Mesothelial cell of epicardium (in vitro differentiated cells): ENCODE measurements around the gene CFDP1. TPM values are rescaled to one million over a fixed set of nuclear protein-coding genes. Genes with fewer than 3 reads are reported as not detected.
"Not testable (repeated sequence)": the region's sequence is repeated elsewhere in the genome, so short reads cannot be mapped to it uniquely, and the experiment has no call there.

Experiments
- DNase-seq, 2 experiments: peaks; one replicate each; pipeline ENCODE4 v3.0.0; 2021; ENCODE audit warnings: low spot score in 2 of 2; ENCODE audit not compliant: unreplicated experiment in 2 of 2
- H3K27ac Mint-ChIP-seq: 2 replicates; pipeline ENCODE4 v1.8.0; 2021; ENCODE audit warnings: mixed read lengths
- H3K27me3 Mint-ChIP-seq: 2 replicates; pipeline ENCODE4 v1.8.0; 2021; ENCODE audit warnings: low read depth, mixed read lengths
- H3K36me3 Mint-ChIP-seq: 2 replicates; pipeline ENCODE4 v1.8.0; 2021; ENCODE audit warnings: mixed read lengths
- H3K4me1 Mint-ChIP-seq: 2 replicates; pipeline ENCODE4 v1.8.0; 2021; ENCODE audit warnings: mixed read lengths
- H3K4me3 Mint-ChIP-seq: 2 replicates; pipeline ENCODE4 v1.8.0; 2021; ENCODE audit warnings: mild to moderate bottlenecking, moderate library complexity, mixed read lengths
- H3K9me3 Mint-ChIP-seq: 2 replicates; pipeline ENCODE4 v1.8.0; 2021; ENCODE audit warnings: mixed read lengths
- CTCF ChIP-seq: fragments of 200-600 bp; sonication (generic); IDR thresholded peaks from one replicate; pipeline ENCODE4 v1.5.0; 2021; ENCODE audit warnings: antibody characterized with exemption; ENCODE audit not compliant: unreplicated experiment
- total RNA-seq: library from RNA; stranded (reverse); gene quantifications from 3 replicates; pipeline ENCODE4 v1.2.1, GENCODE V29; 2021

CFDP1 gene
- total RNA-seq, 1 donor from 2014 or later, result 89.1 TPM

GRCh38 chr16:75466760-75467159 is 33.5 kb upstream of the CFDP1 start:
- DNase-seq, result no peak
- Mint-ChIP-seq H3K4me3 (no peak overlapping the region), H3K27ac (no peak overlapping the region), H3K27me3 (no peaks in the 10 kb centered on the region), H3K4me1 (peaks cover 20% of the 10 kb centered on the region), H3K36me3 (no peaks in the 10 kb centered on the region), H3K9me3 (peaks cover 3% of the 10 kb centered on the region)
- no peak for TF ChIP-seq CTCF

GRCh38 chr16:75464122-75464918 is 31.0 kb upstream of the CFDP1 start, which contains the start of gene TMEM170A:
TMEM170A (minus strand) TSS chr16:75464689; CDS start chr16:75464600, 89 bp downstream.
- Mint-ChIP-seq H3K4me1 (peaks cover 36% of the 10 kb centered on the region), H3K4me3 (peak within 1 kb of the TSS; percentile 93), H3K9me3 (peaks cover 3% of the 10 kb centered on the region), H3K36me3 (peaks cover 4% of the 10 kb centered on the region), H3K27me3 (no peaks in the 10 kb centered on the region), H3K27ac (peak within 1 kb of the TSS; percentile 95)
- DNase-seq, result peak; percentile 99 to 100
- TF ChIP-seq CTCF, result peak; percentile 100

- peak; percentile 46 to 73 for DNase-seq
- H3K9me3 Mint-ChIP-seq, H3K27me3 Mint-ChIP-seq, H3K36me3 Mint-ChIP-seq: not testable (repeated sequence)
- peak overlapping the region; percentile 95 for H3K27ac Mint-ChIP-seq
- peaks cover 36% of the 10 kb centered on the region for H3K4me1 Mint-ChIP-seq
- H3K4me3 Mint-ChIP-seq, result peak overlapping the region; percentile 93
Observed at GRCh38 chr16:75463389-75464121, 30.3 kb upstream of the CFDP1 start.

- Mint-ChIP-seq H3K27ac (peak overlapping the region; percentile 95), H3K36me3 (peaks cover 4% of the 10 kb centered on the region), H3K27me3 (no peaks in the 10 kb centered on the region), H3K9me3 (peaks cover 3% of the 10 kb centered on the region), H3K4me1 (peaks cover 36% of the 10 kb centered on the region), H3K4me3 (peak overlapping the region; percentile 93)
- no peak for TF ChIP-seq CTCF
- no peak for DNase-seq
Observed at GRCh38 chr16:75462806-75463205, 29.5 kb upstream of the CFDP1 start.

GRCh38 chr16:75461575-75461974 is 28.3 kb upstream of the CFDP1 start:
- Mint-ChIP-seq H3K36me3 (peaks cover 4% of the 10 kb centered on the region), H3K27ac (peak overlapping the region; percentile 39), H3K27me3 (no peaks in the 10 kb centered on the region), H3K4me3 (no peak overlapping the region), H3K4me1 (peaks cover 40% of the 10 kb centered on the region), H3K9me3 (peaks cover 3% of the 10 kb centered on the region)
- TF ChIP-seq CTCF, result no peak
- no peak for DNase-seq

- no peak overlapping the region for H3K4me3 Mint-ChIP-seq
- peaks cover 40% of the 10 kb centered on the region for H3K4me1 Mint-ChIP-seq
- TF ChIP-seq CTCF, result no peak
- peak overlapping the region; percentile 31 for H3K27ac Mint-ChIP-seq
- H3K9me3 Mint-ChIP-seq, result peaks cover 3% of the 10 kb centered on the region
- no peak for DNase-seq
- peaks cover 4% of the 10 kb centered on the region for H3K36me3 Mint-ChIP-seq
- no peaks in the 10 kb centered on the region for H3K27me3 Mint-ChIP-seq
Observed at GRCh38 chr16:75460446-75460845, 27.1 kb upstream of the CFDP1 start.
